NCI-H460 (cell line): ENCODE data around the gene ZSCAN20. TPM values are rescaled to one million over a fixed set of nuclear protein-coding genes. Genes with fewer than 3 reads are reported as not detected.

Experiments used
- DNase-seq: peaks from one replicate; pipeline ENCODE4 v3.0.0-alpha.2; 2016; ENCODE audit warnings: low read depth; ENCODE audit errors: extremely low read depth
- total RNA-seq: library from RNA; depleted of rRNA; stranded (reverse); fragments of >200 nt; shearing (Covaris generic); gene quantifications from 2 replicates; pipeline ENCODE4 v1.2.3, GENCODE V29; 2014; rRNA removed

ZSCAN20 gene
- total RNA-seq, 1 experiment from 2014 or later: 2.7 TPM

GRCh38 chr1:33524586-33524985 is 52.1 kb downstream of the ZSCAN20 start:
- DNase-seq: no peak

GRCh38 chr1:33527934-33528333 is 55.5 kb downstream of the ZSCAN20 start:
- DNase-seq: no peak

GRCh38 chr1:33529957-33530356 is 57.5 kb downstream of the ZSCAN20 start:
- no peak for DNase-seq

GRCh38 chr1:33532250-33532649 is 59.8 kb downstream of the ZSCAN20 start:
- DNase-seq: no peak

- no peak for DNase-seq
Observed at GRCh38 chr1:33532936-33533335, 60.5 kb downstream of the ZSCAN20 start.

GRCh38 chr1:33535334-33535733 is 62.9 kb downstream of the ZSCAN20 start:
- no peak for DNase-seq

GRCh38 chr1:33537885-33538284 is 65.4 kb downstream of the ZSCAN20 start:
- no peak for DNase-seq

- DNase-seq: no peak
Observed at GRCh38 chr1:33541966-33542365, 69.5 kb downstream of the ZSCAN20 start.

Other genes with a start within 250 kb of the ZSCAN20 start
- 1.1 and 2.5 TPM in 2 replicates for gene ZNF362, start 216.2 kb upstream of the ZSCAN20 start, total RNA-seq
- not detected in 2 replicates for gene A3GALT2, start 151.5 kb upstream of the ZSCAN20 start, total RNA-seq
- gene PHC2, start 41.5 kb upstream of the ZSCAN20 start, total RNA-seq: 46.3 and 49.9 TPM in 2 replicates